SKM-1 treated with dmso at 0.1 percent for 144 hours (cell line): Measurements from ENCODE around the gene ADGRD2.

Experiments used
- DNase-seq: peaks from one replicate; lab custom pipeline; 2025; ENCODE audit not compliant: unreplicated experiment; lab: John Stamatoyannopoulos, UW

Gene ADGRD2

GRCh38 chr9:124438091-124438490 lies 12.2 kb upstream of the ADGRD2 start:
- no peak for DNase-seq

GRCh38 chr9:124439086-124439485 lies 11.2 kb upstream of the ADGRD2 start:
- DNase-seq: no peak

GRCh38 chr9:124439686-124440243 lies 10.5 kb upstream of the ADGRD2 start:
- no peak for DNase-seq

GRCh38 chr9:124440786-124441185 lies 9.5 kb upstream of the ADGRD2 start:
- DNase-seq: no peak

- DNase-seq: no peak
These were observed 9.0 kb upstream of the ADGRD2 start for GRCh38 chr9:124441291-124441690.

GRCh38 chr9:124442379-124442778 lies 7.9 kb upstream of the ADGRD2 start:
- DNase-seq: no peak

GRCh38 chr9:124442826-124443225 lies 7.4 kb upstream of the ADGRD2 start:
- DNase-seq: no peak

- DNase-seq: no peak
These were observed 6.6 kb upstream of the ADGRD2 start for GRCh38 chr9:124443625-124444024.

GRCh38 chr9:124444166-124444565 lies 6.1 kb upstream of the ADGRD2 start:
- DNase-seq: no peak

GRCh38 chr9:124447297-124447661 lies 3.0 kb upstream of the ADGRD2 start:
- no peak for DNase-seq

- DNase-seq: no peak
These were observed 2.2 kb upstream of the ADGRD2 start for GRCh38 chr9:124448019-124448418.

- DNase-seq: no peak
These were observed 685 bp upstream of the ADGRD2 start for GRCh38 chr9:124449381-124450151.

- DNase-seq: no peak
These were observed 845 bp downstream of the ADGRD2 start for GRCh38 chr9:124450931-124451661.

GRCh38 chr9:124452326-124452725 lies 2.1 kb downstream of the ADGRD2 start:
- DNase-seq: no peak

GRCh38 chr9:124452841-124453585 lies 2.8 kb downstream of the ADGRD2 start:
- DNase-seq: no peak

- no peak for DNase-seq
These were observed 3.4 kb downstream of the ADGRD2 start for GRCh38 chr9:124453586-124454191.

GRCh38 chr9:124454296-124454695 lies 4.0 kb downstream of the ADGRD2 start:
- no peak for DNase-seq

GRCh38 chr9:124454791-124455443 lies 4.7 kb downstream of the ADGRD2 start:
- no peak for DNase-seq

- no peak for DNase-seq
These were observed 5.6 kb downstream of the ADGRD2 start for GRCh38 chr9:124455820-124456219.

- no peak for DNase-seq
These were observed 6.3 kb downstream of the ADGRD2 start for GRCh38 chr9:124456341-124457078.
